Measurements from ENCODE around the gene GUCY2C. TPM values are rescaled to one million over a fixed set of nuclear protein-coding genes. Genes with fewer than 3 reads are reported as not detected.

GUCY2C gene
- total and polyA plus RNA-seq, 2 experiments from 2014 or later = not detected

DNA sequence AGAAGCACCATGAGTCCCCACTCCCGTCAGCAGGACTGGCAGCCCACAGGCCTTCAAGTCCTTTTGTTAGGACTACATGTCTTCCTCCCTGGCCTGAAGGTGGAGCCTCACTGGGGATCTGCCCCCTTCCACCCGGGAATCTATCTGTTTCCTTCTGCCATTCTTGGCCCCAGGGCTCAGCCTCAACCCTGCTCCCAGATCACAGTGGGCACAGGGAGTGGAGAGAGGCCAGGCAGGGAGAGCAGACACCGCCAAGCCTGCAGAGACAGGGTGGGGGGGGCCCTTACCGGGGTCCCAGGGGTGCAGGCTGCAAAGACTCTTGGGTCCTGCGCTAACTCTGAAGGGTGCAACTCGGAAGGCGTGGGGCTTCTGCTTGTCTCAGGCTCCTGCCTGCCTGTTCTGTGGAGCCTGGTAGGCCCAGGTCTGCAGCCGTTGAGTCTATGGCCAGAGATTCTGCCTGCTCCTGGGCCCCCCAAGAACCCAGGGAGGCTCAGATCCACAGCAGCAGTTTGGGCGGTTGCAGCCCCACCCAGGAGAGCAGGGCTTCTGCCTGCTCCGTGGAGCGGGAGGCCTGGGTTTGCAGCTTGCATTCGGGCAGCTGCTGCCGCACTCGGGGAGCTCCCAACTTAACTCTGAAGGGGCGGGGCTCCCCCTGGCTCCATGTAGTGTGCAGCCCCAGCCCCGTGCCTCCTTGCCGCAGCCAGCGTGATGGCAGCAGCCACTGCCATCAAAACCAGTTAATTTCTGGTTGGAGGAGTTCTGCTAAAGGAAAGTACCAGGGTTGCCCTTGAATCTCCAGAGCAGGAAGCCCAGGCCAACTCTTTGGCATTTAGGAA lies 107.0 kb downstream of the GUCY2C start:
- in situ Hi-C loops (cut with MboI) = no loop called here
- no peak overlapping the region for H3K9ac ChIP-seq
- H4K20me1 ChIP-seq (ENCODE audit: insufficient read depth) = no peaks in the 10 kb centered on the region
- H3K4me2 ChIP-seq (ENCODE audit: unreplicated experiment) = no peak overlapping the region
- no peaks in the 10 kb centered on the region for H3F3A ChIP-seq (ENCODE audit: insufficient read depth)
- no peaks in the 10 kb centered on the region for H3K9me2 ChIP-seq (ENCODE audit: insufficient read depth)
- TF ChIP-seq EZH2phosphoT487 (IDR thresholded peaks at IDR 0.05; ENCODE audit: insufficient read depth, low read depth) (no peak), EZH2 (IDR thresholded peaks at IDR 0.05; ENCODE audit: insufficient read depth, poor library complexity, severe bottlenecking) (no peak)
- no peaks in the 10 kb centered on the region for H3K9me3 ChIP-seq (ENCODE audit: low read depth)
- no peak for DNase-seq
- no peaks in the 10 kb centered on the region for H3K36me3 ChIP-seq (ENCODE audit: low read depth)
- H3K79me2 ChIP-seq (ENCODE audit: insufficient read depth) = no peaks in the 10 kb centered on the region
- 39 to 48% methylated on average over 14 to 18 of the region's 18 CpGs for WGBS, 2 experiments (ENCODE audit: low coverage in 1 of 2, low lambda C conversion rate in 2 of 2, missing lambda C conversion rate in 2 of 2)
- no peaks in the 10 kb centered on the region for H3K4me1 ChIP-seq (ENCODE audit: insufficient read depth)
- no peak overlapping the region for H3K27ac ChIP-seq
- H2AFZ ChIP-seq = no peak overlapping the region
- H3K27me3 ChIP-seq (replicated peaks; ENCODE audit: insufficient read depth) = no peaks in the 10 kb centered on the region
- H3K4me3 ChIP-seq = no peak overlapping the region

DNA sequence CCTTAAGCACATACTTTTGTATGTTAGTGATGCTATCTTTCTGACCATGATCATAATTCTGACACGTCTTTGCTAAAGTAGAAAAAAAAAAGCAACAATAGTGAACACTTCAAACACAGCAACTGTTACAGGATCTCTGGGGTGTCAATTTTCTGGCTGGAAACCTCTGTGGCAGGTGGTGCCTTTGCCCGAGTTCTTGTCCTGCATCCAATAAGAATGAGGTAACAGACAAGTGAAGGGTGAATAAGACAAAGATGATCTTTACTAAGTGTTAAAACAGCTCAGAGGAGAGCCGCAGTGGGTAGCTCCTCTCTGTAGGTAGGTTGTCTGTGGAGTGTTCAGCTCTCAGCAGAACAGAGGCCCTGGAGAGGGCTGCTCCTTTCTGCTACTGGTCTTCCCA lies 107.8 kb downstream of the GUCY2C start:
- WGBS, 2 experiments (ENCODE audit: low coverage in 1 of 2, low lambda C conversion rate in 2 of 2, missing lambda C conversion rate in 2 of 2) = 30 to 33% methylated on average over 3 of the region's 3 CpGs

DNA sequence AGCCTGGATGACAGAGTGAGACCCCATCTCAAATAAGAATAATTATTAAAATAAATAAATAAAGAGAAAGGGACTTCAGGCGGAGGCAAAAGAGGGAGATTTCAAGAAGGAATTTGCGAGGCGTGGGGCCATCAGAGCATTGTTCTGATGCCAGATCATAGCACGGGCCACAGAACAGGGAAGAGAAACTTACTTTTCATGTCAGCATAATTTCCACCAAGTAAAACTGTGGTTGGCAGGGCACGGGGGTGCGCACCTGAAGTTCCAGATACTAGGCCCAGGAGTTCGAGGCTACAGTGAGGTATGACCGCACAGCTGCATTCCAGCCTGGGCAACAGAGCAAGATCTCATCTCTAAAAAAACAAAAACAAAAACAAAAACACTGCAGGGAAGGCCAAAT lies 117.8 kb downstream of the GUCY2C start:
- TF ChIP-seq EZH2 (IDR thresholded peaks at IDR 0.05; ENCODE audit: insufficient read depth, poor library complexity, severe bottlenecking) (no peak), EZH2phosphoT487 (IDR thresholded peaks at IDR 0.05; ENCODE audit: insufficient read depth, low read depth) (no peak)
- Histone ChIP-seq H3K27me3 (replicated peaks; ENCODE audit: insufficient read depth) (no peaks in the 10 kb centered on the region), H3K79me2 (ENCODE audit: insufficient read depth) (no peaks in the 10 kb centered on the region), H3K4me1 (ENCODE audit: insufficient read depth) (no peaks in the 10 kb centered on the region), H4K20me1 (ENCODE audit: insufficient read depth) (no peaks in the 10 kb centered on the region), H3K36me3 (ENCODE audit: low read depth) (no peaks in the 10 kb centered on the region), H3K9ac (no peak overlapping the region), H3K4me3 (no peak overlapping the region), H3K27ac (no peak overlapping the region), H2AFZ (no peak overlapping the region), H3K9me2 (ENCODE audit: insufficient read depth) (no peaks in the 10 kb centered on the region), H3F3A (ENCODE audit: insufficient read depth) (no peaks in the 10 kb centered on the region), H3K9me3 (ENCODE audit: low read depth) (no peaks in the 10 kb centered on the region), H3K4me2 (ENCODE audit: unreplicated experiment) (no peak overlapping the region)
- 72 to 78% methylated on average over 8 of the region's 8 CpGs for WGBS, 2 experiments (ENCODE audit: low coverage in 1 of 2, low lambda C conversion rate in 2 of 2, missing lambda C conversion rate in 2 of 2)
- in situ Hi-C loops (cut with MboI) = no loop called here
- DNase-seq = no peak

More for the DNA sequence above, 107.8 kb downstream of the GUCY2C start:
- in situ Hi-C loops (cut with MboI) = no loop called here
- Histone ChIP-seq H3K4me1 (ENCODE audit: insufficient read depth) (no peaks in the 10 kb centered on the region), H3K9me3 (ENCODE audit: low read depth) (no peaks in the 10 kb centered on the region), H2AFZ (no peak overlapping the region), H3K4me2 (ENCODE audit: unreplicated experiment) (no peak overlapping the region), H3F3A (ENCODE audit: insufficient read depth) (no peaks in the 10 kb centered on the region), H3K9me2 (ENCODE audit: insufficient read depth) (no peaks in the 10 kb centered on the region), H3K36me3 (ENCODE audit: low read depth) (no peaks in the 10 kb centered on the region), H3K4me3 (no peak overlapping the region), H3K9ac (no peak overlapping the region), H3K27ac (no peak overlapping the region), H3K27me3 (replicated peaks; ENCODE audit: insufficient read depth) (no peaks in the 10 kb centered on the region), H3K79me2 (ENCODE audit: insufficient read depth) (no peaks in the 10 kb centered on the region), H4K20me1 (ENCODE audit: insufficient read depth) (no peaks in the 10 kb centered on the region)
- no peak for DNase-seq
- TF ChIP-seq EZH2phosphoT487 (IDR thresholded peaks at IDR 0.05; ENCODE audit: insufficient read depth, low read depth) (no peak), EZH2 (IDR thresholded peaks at IDR 0.05; ENCODE audit: insufficient read depth, poor library complexity, severe bottlenecking) (no peak)

DNA sequence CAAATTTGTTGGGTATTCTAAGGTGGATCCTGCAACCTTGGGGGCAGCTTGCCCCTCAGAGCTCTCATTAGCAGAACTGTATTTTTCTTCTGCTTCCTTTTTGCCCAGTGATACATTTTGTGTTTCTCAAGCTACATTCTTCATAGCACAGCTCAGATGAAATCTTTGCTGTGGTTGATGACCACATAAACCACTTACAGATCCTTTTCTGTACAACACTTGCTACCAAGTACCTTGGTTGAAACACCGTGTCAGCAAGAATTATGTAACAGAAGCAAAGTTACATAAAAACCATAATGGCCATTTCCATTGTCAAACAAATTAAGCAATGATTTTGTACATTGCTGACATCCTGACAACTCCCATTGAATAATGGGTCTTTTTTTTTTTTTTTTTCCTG lies 119.1 kb downstream of the GUCY2C start:
- H3K4me2 ChIP-seq (ENCODE audit: unreplicated experiment) = no peak overlapping the region
- DNase-seq = peak; percentile 13
- no peaks in the 10 kb centered on the region for H3K9me3 ChIP-seq (ENCODE audit: low read depth)
- no peak overlapping the region for H3K4me3 ChIP-seq
- in situ Hi-C loops (cut with MboI) = no loop called here
- no peak overlapping the region for H3K9ac ChIP-seq
- TF ChIP-seq EZH2 (IDR thresholded peaks at IDR 0.05; ENCODE audit: insufficient read depth, poor library complexity, severe bottlenecking) (no peak), EZH2phosphoT487 (IDR thresholded peaks at IDR 0.05; ENCODE audit: insufficient read depth, low read depth) (no peak)
- no peaks in the 10 kb centered on the region for H3K36me3 ChIP-seq (ENCODE audit: low read depth)
- no peak overlapping the region for H2AFZ ChIP-seq
- H3K4me1 ChIP-seq (ENCODE audit: insufficient read depth) = no peaks in the 10 kb centered on the region
- H4K20me1 ChIP-seq (ENCODE audit: insufficient read depth) = no peaks in the 10 kb centered on the region
- H3K9me2 ChIP-seq (ENCODE audit: insufficient read depth) = no peaks in the 10 kb centered on the region
- no peak overlapping the region for H3K27ac ChIP-seq
- H3K27me3 ChIP-seq (replicated peaks; ENCODE audit: insufficient read depth) = no peaks in the 10 kb centered on the region
- no peaks in the 10 kb centered on the region for H3K79me2 ChIP-seq (ENCODE audit: insufficient read depth)
- WGBS, 2 experiments (ENCODE audit: low coverage in 1 of 2, low lambda C conversion rate in 2 of 2, missing lambda C conversion rate in 2 of 2) = 30 to 35% methylated on average over 1 of the region's 1 CpG
- H3F3A ChIP-seq (ENCODE audit: insufficient read depth) = no peaks in the 10 kb centered on the region

All from GM23248 (cell line).